IMR-90 (cell line): ENCODE results near the gene TGFBI. TPM values are rescaled to one million over a fixed set of nuclear protein-coding genes. Genes with fewer than 3 reads are reported as not detected.

Source experiments
- ATAC-seq: fragments of 200-7000 bp; cut with Tn5 transposase; 2 replicates; pipeline ENCODE4 v1.9.1; 2020; ENCODE audit warnings: low read depth, mild to moderate bottlenecking, moderate library complexity
- BruUV-seq: library from RNA; stranded (reverse); fragments of 400-500 nt; replicated peaks from 2 replicates; lab custom pipeline; 2021; lab: Mats Ljungman, UMichigan
- CTCF ChIA-PET: fragments of 300-600 bp; formaldehyde crosslinking; extraction: SDS; loops from one replicate; lab custom pipeline; 2021; ENCODE audit warnings: antibody characterized with exemption; lab: Yijun Ruan, JAX
- POLR2A ChIA-PET: fragments of 300-600 bp; sonication (Branson Sonifier 250); formaldehyde crosslinking; loops from one replicate; lab custom pipeline; 2022; ENCODE audit warnings: antibody characterized with exemption; ENCODE audit not compliant: unreplicated experiment; lab: Charles Lee
- DNase-seq: peaks from one replicate; pipeline ENCODE4 v3.0.0; 2013
- H2AFZ ChIP-seq: replicated peaks from 2 replicates; pipeline ENCODE3; 2013; ENCODE audit warnings: low read length, mild to moderate bottlenecking; ENCODE audit not compliant: poor library complexity
- H2AK5ac ChIP-seq: 2 replicates; pipeline ENCODE4 v1.6.1; 2013; ENCODE audit warnings: low read depth, low read length, inconsistent platforms
- H2AK9ac ChIP-seq: replicated peaks from 2 replicates; pipeline ENCODE3; 2013; ENCODE audit warnings: mild to moderate bottlenecking, low read depth, low read length, moderate library complexity; ENCODE audit not compliant: poor library complexity
- H2BK120ac ChIP-seq: 2 replicates; pipeline ENCODE4 v1.6.1; 2013; ENCODE audit warnings: low read depth, low read length, inconsistent platforms
- H2BK15ac ChIP-seq: 3 replicates; pipeline ENCODE4 v1.6.1; 2013; ENCODE audit warnings: low read depth, low read length, inconsistent platforms
- H2BK20ac ChIP-seq: 2 replicates; pipeline ENCODE4 v1.6.1; 2013; ENCODE audit warnings: low read depth, mild to moderate bottlenecking, inconsistent platforms, low read length, moderate library complexity
- H2BK5ac ChIP-seq: 2 replicates; pipeline ENCODE4 v1.6.1; 2013; ENCODE audit warnings: mild to moderate bottlenecking, low read depth, low read length, inconsistent platforms; ENCODE audit not compliant: poor library complexity, severe bottlenecking
- H3K14ac ChIP-seq: replicated peaks from 2 replicates; pipeline ENCODE4 v1.6.1; 2013; ENCODE audit warnings: low read depth, low read length, inconsistent platforms
- H3K18ac ChIP-seq: 2 replicates; pipeline ENCODE4 v1.6.1; 2013; ENCODE audit warnings: low read depth, low read length, control low read depth
- H3K23ac ChIP-seq: 2 replicates; pipeline ENCODE4 v1.6.1; 2013; ENCODE audit warnings: low read depth, low read length, inconsistent platforms
- H3K27ac ChIP-seq: 2 replicates; pipeline ENCODE4 v1.5.1; 2013; ENCODE audit warnings: mild to moderate bottlenecking, control low read depth, low read length; ENCODE audit not compliant: insufficient read depth
- H3K27me3 ChIP-seq: 2 replicates; pipeline ENCODE4 v1.6.1; 2013; ENCODE audit warnings: low read length; ENCODE audit not compliant: control insufficient read depth, insufficient read depth
- H3K36me3 ChIP-seq: 2 replicates; pipeline ENCODE4 v1.6.1; 2013; ENCODE audit warnings: low read length, mixed read lengths; ENCODE audit not compliant: control insufficient read depth, insufficient read depth
- H3K4ac ChIP-seq: 2 replicates; pipeline ENCODE4 v1.6.1; 2013; ENCODE audit warnings: low read depth, low read length, inconsistent platforms
- H3K4me1 ChIP-seq: 2 replicates; pipeline ENCODE4 v1.6.1; 2013; ENCODE audit warnings: low read length, mixed read lengths; ENCODE audit not compliant: control insufficient read depth, insufficient read depth
- H3K4me2 ChIP-seq: 2 replicates; pipeline ENCODE4 v1.6.1; 2013; ENCODE audit warnings: low read depth, mild to moderate bottlenecking, control low read depth, low read length, moderate library complexity
- H3K4me3 ChIP-seq: 2 replicates; pipeline ENCODE4 v1.5.1; 2013; ENCODE audit warnings: low read depth, mild to moderate bottlenecking, control low read depth, low read length, moderate library complexity; ENCODE audit not compliant: insufficient read depth
- H3K56ac ChIP-seq: 2 replicates; pipeline ENCODE4 v1.6.1; 2013; ENCODE audit warnings: low read length, inconsistent platforms; ENCODE audit not compliant: insufficient read depth; ENCODE audit errors: extremely low read depth
- H3K79me1 ChIP-seq, 2 experiments: 2 replicates each; pipeline ENCODE4 v1.6.1; 2013; ENCODE audit warnings: low read length in 2 of 2, inconsistent platforms in 1 of 2, low read depth in 1 of 2
- H3K9ac ChIP-seq: 2 replicates; pipeline ENCODE4 v1.6.1; 2013; ENCODE audit warnings: low read depth, low read length, control low read depth
- H3K9me1 ChIP-seq: 2 replicates; pipeline ENCODE4 v1.6.1; 2013; ENCODE audit warnings: low read length, inconsistent platforms; ENCODE audit not compliant: insufficient read depth
- H3K9me3 ChIP-seq: 2 replicates; pipeline ENCODE4 v1.6.1; 2013; ENCODE audit warnings: low read length; ENCODE audit not compliant: control insufficient read depth, insufficient read depth
- H4K20me1 ChIP-seq: 2 replicates; pipeline ENCODE4 v1.6.1; 2013; ENCODE audit warnings: low read length, inconsistent platforms; ENCODE audit not compliant: insufficient read depth
- H4K5ac ChIP-seq: 2 replicates; pipeline ENCODE4 v1.6.1; 2013; ENCODE audit warnings: mild to moderate bottlenecking, low read depth, low read length, control low read depth
- H4K8ac ChIP-seq, 2 experiments: 2 replicates each; pipeline ENCODE4 v1.6.1; 2013; ENCODE audit warnings: low read depth in 2 of 2, low read length in 2 of 2, control low read depth in 1 of 2, inconsistent platforms in 1 of 2
- H4K91ac ChIP-seq: 2 replicates; pipeline ENCODE4 v1.6.1; 2013; ENCODE audit warnings: low read depth, low read length, inconsistent platforms; ENCODE audit not compliant: insufficient read depth
- BHLHE40 ChIP-seq: fragments of 150-350 bp; IDR thresholded peaks from 2 replicates; pipeline ENCODE4 v1.6.1; 2016; ENCODE audit warnings: mild to moderate bottlenecking, low read depth, low read length
- CEBPB ChIP-seq: IDR thresholded peaks from 2 replicates; pipeline ENCODE4 v1.6.1; 2012; ENCODE audit warnings: low read depth, low read length, improper control_type of control experiment
- CTCF ChIP-seq: conservative IDR thresholded peaks from 2 replicates; pipeline ENCODE4 v1.5.1; 2012; ENCODE audit warnings: mild to moderate bottlenecking, low read depth, low read length, improper control_type of control experiment
- FOS ChIP-seq: fragments of 150-350 bp; IDR thresholded peaks from 2 replicates; pipeline ENCODE4 v1.6.1; 2016; ENCODE audit warnings: low read depth, low read length
- MAFK ChIP-seq: IDR thresholded peaks from 2 replicates; pipeline ENCODE4 v1.6.1; 2012; ENCODE audit warnings: low read depth, low read length, improper control_type of control experiment
- MAZ ChIP-seq: IDR thresholded peaks from 2 replicates; pipeline ENCODE4 v1.6.1; 2012; ENCODE audit warnings: low read depth, mild to moderate bottlenecking, low read length, improper control_type of control experiment, moderate library complexity, borderline replicate concordance
- MXI1 ChIP-seq: IDR thresholded peaks from 2 replicates; pipeline ENCODE4 v1.6.1; 2012; ENCODE audit warnings: low read depth, mild to moderate bottlenecking, low read length, moderate library complexity, borderline replicate concordance
- NFE2L2 ChIP-seq: fragments of 150-350 bp; IDR thresholded peaks from 2 replicates; pipeline ENCODE4 v1.6.1; 2016; ENCODE audit warnings: low read depth, mild to moderate bottlenecking, low read length
- POLR2A ChIP-seq: IDR thresholded peaks from 2 replicates; pipeline ENCODE4 v1.6.1; 2012; ENCODE audit warnings: mild to moderate bottlenecking, low read depth, low read length
- RAD21 ChIP-seq: IDR thresholded peaks from 2 replicates; pipeline ENCODE4 v1.6.1; 2012; ENCODE audit warnings: low read length, improper control_type of control experiment
- RCOR1 ChIP-seq: IDR thresholded peaks from 2 replicates; pipeline ENCODE4 v1.6.1; 2012; ENCODE audit warnings: mild to moderate bottlenecking, low read length, improper control_type of control experiment; ENCODE audit not compliant: insufficient replicate concordance
- RFX5 ChIP-seq: IDR thresholded peaks from 2 replicates; pipeline ENCODE4 v1.8.0; 2012; ENCODE audit warnings: low read depth, mild to moderate bottlenecking, low read length, moderate library complexity
- SMC3 ChIP-seq: fragments of 150-350 bp; IDR thresholded peaks from 2 replicates; pipeline ENCODE4 v1.6.1; 2016; ENCODE audit warnings: low read depth, mild to moderate bottlenecking, antibody characterized with exemption, low read length, moderate library complexity
- USF2 ChIP-seq: fragments of 150-350 bp; IDR thresholded peaks from 2 replicates; pipeline ENCODE4 v1.6.1; 2017; ENCODE audit warnings: mild to moderate bottlenecking, antibody characterized with exemption, low read length, low read depth
- WGBS, 2 experiments: methylation state at CpG; one replicate each; pipeline versions ENCODE4 v1.1.5 to v1.1.7; 2013; ENCODE audit warnings: missing lambda C conversion rate in 2 of 2; ENCODE audit not compliant: insufficient read length in 1 of 2; ENCODE audit errors: extremely low coverage in 2 of 2; 5-methylcytosine and 5-hydroxymethylcytosine counted together
- dilution Hi-C: fragments of 300-500 bp; cut with HindIII; formaldehyde crosslinking; loops from one replicate; pipeline ENCODE4 v1.14.3; 2018; ENCODE audit warnings: low sequenced_read_pairs; ENCODE audit not compliant: unreplicated experiment
- in situ Hi-C: fragments of 300-500 bp; cut with MboI; formaldehyde crosslinking; loops from 3 replicates; pipeline ENCODE4 v1.14.3; 2019; ENCODE audit warnings: low sequenced_read_pairs, inconsistent platforms, mixed read lengths
- intact Hi-C: fragments of 100-400 bp; cut with micrococcal nuclease; formaldehyde crosslinking; loops from 2 replicates; pipeline ENCODE4 v1.10.0; 2022
- polyA plus RNA-seq, 3 experiments: library from polyadenylated mRNA; depleted of rRNA; stranded (reverse); fragments of >200 nt; gene quantifications; 2 replicates each; pipeline ENCODE4 v1.2.3, GENCODE V29; 2012; ENCODE audit warnings: low replicate concordance in 1 of 3
- total RNA-seq: library from RNA; depleted of rRNA; stranded (reverse); fragments of >200 nt; gene quantifications from 2 replicates; pipeline ENCODE4 v1.2.3, GENCODE V29; 2012

Gene TGFBI
- total and polyA plus RNA-seq, 2 of the 4 experiments (the other 2 are of a cell fraction), result 618 to 1,551 TPM

- dilution Hi-C loops (no loop called here), in situ Hi-C loops (loop anchor here (5.0 to 10.0 kb wide), 2 partner anchors 92 to 195 kb away; no protein-coding TSS in a partner anchor), intact Hi-C loops (loop anchor here (1.0 to 2.0 kb wide), 7 partner anchors 50 to 195 kb away; partner anchors contain the start of gene SMAD5)
- ATAC-seq, result peak; percentile 46
- H4K8ac ChIP-seq, result no peak overlapping the region
- ChIA-PET CTCF (interaction anchor here (0.6 to 2.6 kb wide), 8 partner anchors 17 to 194 kb away, joined by 3 to 18 read pairs (median 6); no protein-coding TSS in a partner anchor), POLR2A (no interaction called here)
- H2BK20ac ChIP-seq, result no peak overlapping the region
- H3K56ac ChIP-seq, result 0 out of 2 replicates have a peak overlapping the region, but pooled peaks have one; percentile 7
- no peaks in the 10 kb centered on the region for H3K9me3 ChIP-seq
- 60% methylated on average over 1 of the region's 8 CpGs; no CpG with 5 or more reads in 1 of the 2 experiments for WGBS, 2 experiments
- H4K5ac ChIP-seq, result no peak overlapping the region
- DNase-seq, result peak; percentile 77
- no peak overlapping the region for H3K4me2 ChIP-seq
- H3K4me1 ChIP-seq, result no peaks in the 10 kb centered on the region
- no peak overlapping the region for H3K23ac ChIP-seq
- H3K4ac ChIP-seq, result no peak overlapping the region
- H2BK15ac ChIP-seq, result no peak overlapping the region
- H4K20me1 ChIP-seq, result no peaks in the 10 kb centered on the region; the same call in 1 of the 2 replicates
- H2AK9ac ChIP-seq, result no peak overlapping the region
- no peak overlapping the region for H3K18ac ChIP-seq
- peaks cover 3% of the 10 kb centered on the region; the same call in 1 of the 2 replicates for H3K27me3 ChIP-seq
- 0 out of 2 replicates have a peak overlapping the region, but pooled peaks have one; percentile 18 for H2BK120ac ChIP-seq
- H2AFZ ChIP-seq, result no peak overlapping the region
- no peak overlapping the region for H4K91ac ChIP-seq
- no TSS peak for BruUV-seq
- no peak overlapping the region for H2AK5ac ChIP-seq
- H3K36me3 ChIP-seq, result no peaks in the 10 kb centered on the region
- no peaks in the 10 kb centered on the region for H3K79me1 ChIP-seq
- H3K9me1 ChIP-seq, result peaks cover 5% of the 10 kb centered on the region; the same call in 1 of the 2 replicates
- no peak overlapping the region for H3K4me3 ChIP-seq
- H2BK5ac ChIP-seq, result no peak overlapping the region
- no peak overlapping the region for H3K9ac ChIP-seq
- no peak overlapping the region for H3K27ac ChIP-seq
- H3K14ac ChIP-seq, result no peak overlapping the region
- TF ChIP-seq SMC3, result peak; percentile 98
- TF ChIP-seq CTCF, result peak; percentile 94
- no peak for TF ChIP-seq MAFK
- no peak for TF ChIP-seq USF2
- peak; percentile 92 for TF ChIP-seq RAD21
- TF ChIP-seq NFE2L2, result no peak
- TF ChIP-seq FOS, result no peak
- TF ChIP-seq POLR2A, result no peak
- no peak for TF ChIP-seq BHLHE40
- peak; percentile 69 for TF ChIP-seq CEBPB
- no peak for TF ChIP-seq MAZ
- TF ChIP-seq RCOR1, result no peak
- TF ChIP-seq MXI1, result no peak
- no peak for TF ChIP-seq RFX5
These were observed 53.8 kb downstream of the TGFBI start for GRCh38 chr5:136082390-136083193.
